ENCODE measurements around the gene UQCC5.

UQCC5 gene

DNA sequence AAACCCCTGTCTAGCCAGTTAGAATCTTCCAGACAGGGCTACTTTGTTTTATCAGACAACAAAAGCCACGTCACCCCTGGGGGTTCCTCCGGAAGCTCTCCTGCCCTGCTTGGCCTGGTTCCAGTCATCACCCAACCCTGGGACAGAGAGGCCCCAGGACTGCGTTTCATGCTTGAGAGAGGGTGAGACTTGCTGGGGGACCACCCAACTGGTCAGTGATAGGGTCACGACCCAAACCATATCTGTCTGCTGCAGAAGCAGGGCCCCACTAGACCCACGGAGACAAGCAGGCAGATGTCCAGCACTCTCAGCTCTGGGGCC, 3.9 kb upstream of the UQCC5 start:
- no peak for TF ChIP-seq CTCF (IDR thresholded peaks at IDR 0.05; ENCODE audit: insufficient read depth, low read depth, low read length, missing control alignments)
- H3K4me3 ChIP-seq (ENCODE audit: low read depth, low read length): peak overlapping the region; percentile 81
- DNase-seq (ENCODE audit: low read depth): peak; percentile 56

DNA sequence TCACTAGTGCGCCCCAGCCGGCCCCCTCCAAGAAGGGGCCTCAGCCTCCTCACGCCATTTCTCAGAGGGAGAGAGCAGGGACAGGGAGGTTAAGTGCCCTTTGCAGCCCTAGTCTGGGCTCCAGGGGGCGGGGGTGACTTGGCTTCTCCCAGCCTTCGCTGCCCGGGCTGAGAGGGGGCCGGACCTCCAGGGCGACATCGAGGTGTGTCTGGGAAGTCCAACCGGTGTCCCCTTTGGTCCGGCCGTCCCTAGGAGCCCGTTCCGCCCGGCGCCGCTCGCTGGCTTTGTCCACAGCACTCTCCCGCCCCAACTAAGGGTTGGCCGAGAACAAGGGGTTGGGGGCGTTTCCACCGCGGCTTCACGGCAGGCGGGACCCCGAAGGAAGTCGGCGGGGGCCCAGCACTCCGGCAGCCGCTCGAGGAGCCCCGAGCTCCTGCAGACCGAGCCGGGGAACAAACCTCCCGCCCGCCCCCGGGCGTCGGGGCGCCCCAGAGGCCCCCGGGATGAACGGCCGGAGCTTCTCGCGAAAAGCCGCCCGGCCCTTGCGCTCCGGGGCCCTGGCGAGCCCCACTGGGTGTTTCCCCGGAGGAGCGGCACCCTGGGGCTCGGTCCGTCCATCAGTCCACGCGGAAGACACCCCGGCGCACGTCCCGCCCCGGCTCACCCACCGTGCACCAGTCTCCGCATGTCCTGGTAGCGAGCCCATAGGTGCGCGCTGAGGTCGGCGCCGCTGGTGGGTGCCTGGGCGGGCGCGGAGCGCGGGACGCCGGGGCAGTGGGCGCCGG, 3.4 kb upstream of the UQCC5 start:
- DNase-seq (ENCODE audit: low read depth): peak; percentile 38
- no peak for TF ChIP-seq CTCF (IDR thresholded peaks at IDR 0.05; ENCODE audit: insufficient read depth, low read depth, low read length, missing control alignments)

DNA sequence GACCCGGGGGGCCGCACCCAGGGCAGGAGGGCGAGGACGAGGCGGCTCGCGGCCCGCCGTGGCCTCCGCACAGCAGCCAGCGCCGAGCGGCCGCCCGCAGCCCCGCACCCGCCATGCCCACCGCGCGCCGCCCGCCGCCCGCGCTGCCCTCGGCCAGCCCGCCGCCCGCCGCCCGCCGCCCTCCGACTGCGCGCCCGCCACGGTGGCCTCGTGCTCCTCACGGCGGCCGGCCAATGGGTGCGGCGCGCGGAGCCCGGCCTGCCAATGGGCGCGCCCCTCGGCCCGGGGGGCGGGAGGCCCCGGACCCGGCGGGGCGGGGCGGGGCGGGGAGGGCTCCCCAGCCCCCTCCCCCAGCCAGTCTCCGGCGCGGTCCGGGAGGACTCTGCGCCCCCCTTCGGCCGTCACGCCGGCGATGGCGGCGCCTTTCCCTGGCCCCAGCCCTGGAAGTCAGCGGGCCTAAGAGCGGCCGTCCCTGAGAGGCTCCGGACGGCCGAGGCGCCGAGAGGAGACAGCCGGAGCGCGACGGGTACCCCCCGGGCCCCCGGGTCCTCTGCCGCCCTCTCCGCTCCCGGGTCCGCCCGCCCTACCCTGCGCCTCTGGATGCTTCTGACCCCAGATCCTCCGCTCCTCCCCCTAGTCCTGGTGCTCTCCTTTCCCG, 2.7 kb upstream of the UQCC5 start, which contains the start of gene NT5DC2:
TSS of gene NT5DC2 (minus strand) at position 235 of the 658 bp plus-strand sequence. CDS start at position 115, 120 bp downstream.
- DNase-seq (ENCODE audit: low read depth): peak; percentile 83
- peak within 1 kb of the TSS; percentile 81 for H3K4me3 ChIP-seq (ENCODE audit: low read depth, low read length)
- TF ChIP-seq CTCF (IDR thresholded peaks at IDR 0.05; ENCODE audit: insufficient read depth, low read depth, low read length, missing control alignments): no peak

More for the DNA sequence above, 3.4 kb upstream of the UQCC5 start:
- H3K4me3 ChIP-seq (ENCODE audit: low read depth, low read length): peak overlapping the region; percentile 81

DNA sequence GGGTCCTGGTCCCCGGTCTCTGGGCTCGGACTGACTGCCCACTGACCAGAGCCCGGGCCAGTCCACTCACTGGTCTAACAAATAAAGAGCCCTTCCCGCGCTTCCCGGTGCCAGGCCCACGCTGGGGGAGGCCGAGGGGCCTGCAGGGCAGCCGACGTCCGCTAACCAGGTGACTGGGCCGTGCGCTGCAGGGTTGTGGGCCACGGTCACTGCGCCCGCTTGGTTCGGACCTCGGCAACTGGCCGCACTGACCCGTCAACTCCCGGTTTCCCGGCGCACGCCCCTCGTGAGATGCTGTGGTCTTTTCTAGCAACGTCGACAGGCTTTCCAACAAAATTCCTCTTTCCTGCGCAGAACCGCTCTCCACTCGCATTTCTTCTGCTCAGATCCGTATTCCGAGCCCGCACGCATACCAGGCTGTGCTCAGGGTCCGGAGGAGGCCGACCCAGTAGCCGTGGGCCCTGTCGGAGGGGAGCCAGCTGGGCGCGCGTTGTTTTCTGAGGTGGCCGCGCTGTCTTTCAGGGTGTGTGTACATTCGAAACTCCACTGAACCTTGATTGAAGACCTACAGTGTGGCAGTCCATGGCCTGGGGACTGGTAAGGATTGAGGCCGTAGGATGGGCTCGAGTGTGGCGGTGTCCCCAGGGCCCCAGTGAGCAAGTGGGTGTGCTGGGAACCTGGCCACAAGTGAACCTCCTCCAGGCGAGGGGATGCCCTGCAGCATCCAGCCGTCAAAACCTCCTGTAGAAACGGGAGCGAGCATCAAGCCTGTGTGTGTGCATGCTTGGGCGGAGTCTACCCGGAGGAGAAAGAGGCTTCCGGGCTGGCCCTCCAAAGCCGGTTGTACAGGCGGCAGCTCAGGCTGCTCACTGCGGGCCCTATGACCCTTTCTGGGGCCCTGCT, 1.9 kb upstream of the UQCC5 start:
- TF ChIP-seq CTCF (IDR thresholded peaks at IDR 0.05; ENCODE audit: insufficient read depth, low read depth, low read length, missing control alignments): no peak
- DNase-seq (ENCODE audit: low read depth): no peak
- peak overlapping the region; percentile 53 for H3K4me3 ChIP-seq (ENCODE audit: low read depth, low read length)

- peak overlapping the region; percentile 47 for H3K4me3 ChIP-seq (ENCODE audit: low read depth, low read length)
- DNase-seq (ENCODE audit: low read depth): no peak
Observed at GRCh38 chr3:52535411-52536111, 844 bp upstream of the UQCC5 start.

More at GRCh38 chr3:52535411-52536111, 844 bp upstream of the UQCC5 start:
- TF ChIP-seq CTCF (IDR thresholded peaks at IDR 0.05; ENCODE audit: insufficient read depth, low read depth, low read length, missing control alignments): no peak
